ENCODE data around the gene ATP6V1G3. TPM values are rescaled to one million over a fixed set of nuclear protein-coding genes. Genes with fewer than 3 reads are reported as not detected.
"Not testable (repeated sequence)": the region's sequence is repeated elsewhere in the genome, so short reads cannot be mapped to it uniquely, and the experiment has no call there.

ATP6V1G3 gene
- total and polyA plus RNA-seq, 2 donors, result 0.18 TPM; not detected in 1

- Histone ChIP-seq H3K27ac (ENCODE audit: low read depth in 1 of 2, low read length in 1 of 2) (no peak overlapping the region), H3K9me3 (ENCODE audit: control insufficient read depth in 2 of 2, insufficient read depth in 1 of 2, low read length in 1 of 2) (no peaks in the 10 kb centered on the region), H3K36me3 (ENCODE audit: control insufficient read depth in 2 of 2, insufficient read depth in 2 of 2, low read length in 1 of 2) (no peaks in the 10 kb centered on the region), H3K27me3 (ENCODE audit: control insufficient read depth in 2 of 2, insufficient read depth in 1 of 2, low read length in 1 of 2) (no peaks in the 10 kb centered on the region), H3K4me1 (ENCODE audit: control insufficient read depth in 2 of 2, insufficient read depth in 2 of 2, low read length in 2 of 2) (peaks cover 7 to 8% of the 10 kb centered on the region in 2 donors), H3K4me3 (ENCODE audit: low read length in 2 of 2) (no peak overlapping the region)
- WGBS, result 97% methylated on average over 3 of the region's 3 CpGs
- no peak for DNase-seq (ENCODE audit: low read depth in 6 of 9, low spot score in 9 of 9)
Measured at GRCh38 chr1:198531891-198532290, 8.6 kb downstream of the ATP6V1G3 start.

- Histone ChIP-seq H3K9me3 (ENCODE audit: control insufficient read depth in 2 of 2, insufficient read depth in 1 of 2, low read length in 1 of 2) (no peaks in the 10 kb centered on the region), H3K4me3 (ENCODE audit: low read length in 2 of 2) (no peak overlapping the region), H3K27me3 (ENCODE audit: control insufficient read depth in 2 of 2, insufficient read depth in 1 of 2, low read length in 1 of 2) (no peaks in the 10 kb centered on the region), H3K27ac (ENCODE audit: low read depth in 1 of 2, low read length in 1 of 2) (no peak overlapping the region), H3K36me3 (ENCODE audit: control insufficient read depth in 2 of 2, insufficient read depth in 2 of 2, low read length in 1 of 2) (no peaks in the 10 kb centered on the region), H3K4me1 (ENCODE audit: control insufficient read depth in 2 of 2, insufficient read depth in 2 of 2, low read length in 2 of 2) (peaks cover 7 to 8% of the 10 kb centered on the region in 2 donors)
- WGBS, result 93% methylated on average over 3 of the region's 3 CpGs
- DNase-seq (ENCODE audit: low read depth in 6 of 9, low spot score in 9 of 9), result no peak
Measured at GRCh38 chr1:198530953-198531352, 9.5 kb downstream of the ATP6V1G3 start.

- no peak overlapping the region for H3K27ac ChIP-seq (ENCODE audit: low read depth in 1 of 2, low read length in 1 of 2)
- H3K27me3 ChIP-seq (ENCODE audit: control insufficient read depth in 2 of 2, insufficient read depth in 1 of 2, low read length in 1 of 2), result no peaks in the 10 kb centered on the region
- H3K9me3 ChIP-seq (ENCODE audit: control insufficient read depth in 2 of 2, insufficient read depth in 1 of 2, low read length in 1 of 2), result no peaks in the 10 kb centered on the region
- 78% methylated on average over 2 of the region's 2 CpGs for WGBS
- no peaks in the 10 kb centered on the region for H3K36me3 ChIP-seq (ENCODE audit: control insufficient read depth in 2 of 2, insufficient read depth in 2 of 2, low read length in 1 of 2)
- peaks cover 3 to 4% of the 10 kb centered on the region in 2 donors for H3K4me1 ChIP-seq (ENCODE audit: control insufficient read depth in 2 of 2, insufficient read depth in 2 of 2, low read length in 2 of 2)
- no peak overlapping the region for H3K4me3 ChIP-seq (ENCODE audit: low read length in 2 of 2)
- DNase-seq (ENCODE audit: low read depth in 6 of 9, low spot score in 9 of 9), result no peak
Measured at GRCh38 chr1:198529414-198529813, 11.1 kb downstream of the ATP6V1G3 start.

GRCh38 chr1:198528364-198528763, 12.1 kb downstream of the ATP6V1G3 start:
- Histone ChIP-seq H3K4me1 (ENCODE audit: control insufficient read depth in 2 of 2, insufficient read depth in 2 of 2, low read length in 2 of 2) (peaks cover 3 to 4% of the 10 kb centered on the region in 2 donors), H3K4me3 (ENCODE audit: low read length in 2 of 2) (no peak overlapping the region), H3K9me3 (ENCODE audit: control insufficient read depth in 2 of 2, insufficient read depth in 1 of 2, low read length in 1 of 2) (no peaks in the 10 kb centered on the region), H3K27me3 (ENCODE audit: control insufficient read depth in 2 of 2, insufficient read depth in 1 of 2, low read length in 1 of 2) (no peaks in the 10 kb centered on the region), H3K27ac (ENCODE audit: low read depth in 1 of 2, low read length in 1 of 2) (no peak overlapping the region), H3K36me3 (ENCODE audit: control insufficient read depth in 2 of 2, insufficient read depth in 2 of 2, low read length in 1 of 2) (no peaks in the 10 kb centered on the region)
- no peak for DNase-seq (ENCODE audit: low read depth in 6 of 9, low spot score in 9 of 9)
- WGBS, result 99% methylated on average over 1 of the region's 1 CpG

GRCh38 chr1:198524556-198524955, 15.9 kb downstream of the ATP6V1G3 start:
- H3K27me3 ChIP-seq (ENCODE audit: control insufficient read depth in 2 of 2, insufficient read depth in 1 of 2, low read length in 1 of 2), result no peaks in the 10 kb centered on the region
- H3K36me3 ChIP-seq (ENCODE audit: control insufficient read depth in 2 of 2, insufficient read depth in 2 of 2, low read length in 1 of 2), result no peaks in the 10 kb centered on the region
- no peak overlapping the region for H3K4me3 ChIP-seq (ENCODE audit: low read length in 2 of 2)
- no peaks in the 10 kb centered on the region for H3K9me3 ChIP-seq (ENCODE audit: control insufficient read depth in 2 of 2, insufficient read depth in 1 of 2, low read length in 1 of 2)
- no peak overlapping the region for H3K27ac ChIP-seq (ENCODE audit: low read depth in 1 of 2, low read length in 1 of 2)
- 88% methylated on average over 2 of the region's 2 CpGs for whole genome bisulfite sequencing
- DNase-seq (ENCODE audit: low read depth in 6 of 9, low spot score in 9 of 9), result no peak
- H3K4me1 ChIP-seq (ENCODE audit: control insufficient read depth in 2 of 2, insufficient read depth in 2 of 2, low read length in 2 of 2), result peaks cover 5 to 20% of the 10 kb centered on the region in 2 donors

- peak overlapping the region in 1 of 2 donors; percentile 42 for H3K27ac ChIP-seq (ENCODE audit: low read depth in 1 of 2, low read length in 1 of 2)
- H3K4me3 ChIP-seq (ENCODE audit: low read length in 2 of 2); H3K36me3 ChIP-seq (ENCODE audit: control insufficient read depth in 2 of 2, insufficient read depth in 2 of 2, low read length in 1 of 2); H3K27me3 ChIP-seq (ENCODE audit: control insufficient read depth in 2 of 2, insufficient read depth in 1 of 2, low read length in 1 of 2); H3K9me3 ChIP-seq (ENCODE audit: control insufficient read depth in 2 of 2, insufficient read depth in 1 of 2, low read length in 1 of 2); DNase-seq (ENCODE audit: low read depth in 6 of 9, low spot score in 9 of 9): not testable (repeated sequence)
- H3K4me1 ChIP-seq (ENCODE audit: control insufficient read depth in 2 of 2, insufficient read depth in 2 of 2, low read length in 2 of 2), result peaks cover 7 to 20% of the 10 kb centered on the region in 2 donors
- WGBS, result 83% methylated on average over 10 of the region's 10 CpGs
Measured at GRCh38 chr1:198524127-198524526, 16.4 kb downstream of the ATP6V1G3 start.

GRCh38 chr1:198523182-198523950, 17.1 kb downstream of the ATP6V1G3 start:
- no peaks in the 10 kb centered on the region for H3K27me3 ChIP-seq (ENCODE audit: control insufficient read depth in 2 of 2, insufficient read depth in 1 of 2, low read length in 1 of 2)
- DNase-seq (ENCODE audit: low read depth in 6 of 9, low spot score in 9 of 9), result peak in 6 of 9 donors; percentile 60 to 86 (median 66)
- H3K27ac ChIP-seq (ENCODE audit: low read depth in 1 of 2, low read length in 1 of 2), result peak overlapping the region in 1 of 2 donors; percentile 34
- H3K4me1 ChIP-seq (ENCODE audit: control insufficient read depth in 2 of 2, insufficient read depth in 2 of 2, low read length in 2 of 2), result peaks cover 10 to 20% of the 10 kb centered on the region in 2 donors
- 2% methylated on average over 2 of the region's 2 CpGs for WGBS
- H3K9me3 ChIP-seq (ENCODE audit: control insufficient read depth in 2 of 2, insufficient read depth in 1 of 2, low read length in 1 of 2), result no peaks in the 10 kb centered on the region
- H3K36me3 ChIP-seq (ENCODE audit: control insufficient read depth in 2 of 2, insufficient read depth in 2 of 2, low read length in 1 of 2), result no peaks in the 10 kb centered on the region
- peak overlapping the region in 1 of 2 donors; percentile 1 for H3K4me3 ChIP-seq (ENCODE audit: low read length in 2 of 2)

- Histone ChIP-seq H3K36me3 (ENCODE audit: control insufficient read depth in 2 of 2, insufficient read depth in 2 of 2, low read length in 1 of 2) (no peaks in the 10 kb centered on the region), H3K4me1 (ENCODE audit: control insufficient read depth in 2 of 2, insufficient read depth in 2 of 2, low read length in 2 of 2) (peaks cover 13 to 20% of the 10 kb centered on the region in 2 donors), H3K4me3 (ENCODE audit: low read length in 2 of 2) (no peak overlapping the region), H3K27ac (ENCODE audit: low read depth in 1 of 2, low read length in 1 of 2) (peak overlapping the region; percentile 75 to 85), H3K9me3 (ENCODE audit: control insufficient read depth in 2 of 2, insufficient read depth in 1 of 2, low read length in 1 of 2) (no peaks in the 10 kb centered on the region), H3K27me3 (ENCODE audit: control insufficient read depth in 2 of 2, insufficient read depth in 1 of 2, low read length in 1 of 2) (no peaks in the 10 kb centered on the region)
- WGBS, result 49% methylated on average over 5 of the region's 5 CpGs
- DNase-seq (ENCODE audit: low read depth in 6 of 9, low spot score in 9 of 9), result peak in 2 of 9 donors; percentile 43 to 60
Measured at GRCh38 chr1:198520524-198521254, 19.8 kb downstream of the ATP6V1G3 start.
